ENCODE data around the gene CNKSR2. TPM values are rescaled to one million over a fixed set of nuclear protein-coding genes. Genes with fewer than 3 reads are reported as not detected.
A peak's percentile ranks its signal among the peaks of the same experiment; 100 is the strongest.
"Not testable (repeated sequence)": the region's sequence is repeated elsewhere in the genome, so short reads cannot be mapped to it uniquely, and the experiment has no call there.

The CNKSR2 gene
- total and polyA plus RNA-seq, 4 donors = 14.1 to 37.0 (median 15.1) TPM

DNA sequence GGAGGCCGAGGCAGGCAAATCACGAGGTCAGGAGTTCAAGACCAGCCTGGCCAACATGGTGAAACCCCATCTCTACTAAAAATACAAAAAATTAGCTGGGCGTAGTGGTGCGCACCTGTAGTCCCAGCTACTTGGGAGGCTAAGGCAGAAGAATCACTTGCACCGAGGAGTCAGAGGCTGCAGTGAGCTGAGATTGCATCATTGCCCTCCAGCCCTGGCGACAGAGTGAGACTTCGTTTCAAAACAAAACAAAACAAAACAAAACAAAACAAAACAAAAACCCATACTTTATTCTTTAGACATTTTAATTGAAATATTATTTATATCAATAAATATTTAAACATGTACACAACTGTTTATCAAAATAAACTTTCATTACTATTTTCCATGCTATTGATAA is 109.8 kb downstream of the CNKSR2 start:
- H3K27ac ChIP-seq (ENCODE audit: low read depth, low read length); DNase-seq (ENCODE audit: low read depth in 4 of 6, low spot score in 6 of 6); H3K4me3 ChIP-seq (ENCODE audit: low read depth, low read length); H3K4me1 ChIP-seq (ENCODE audit: control insufficient read depth, insufficient read depth, low read length); H3K27me3 ChIP-seq (ENCODE audit: control insufficient read depth, insufficient read depth, low read length); H3K36me3 ChIP-seq (ENCODE audit: control insufficient read depth, insufficient read depth, low read length); H3K9me3 ChIP-seq (ENCODE audit: control insufficient read depth, insufficient read depth, low read length): not testable (repeated sequence)
- 92% methylated on average over 3 of the region's 7 CpGs for WGBS (ENCODE audit: insufficient coverage)

DNA sequence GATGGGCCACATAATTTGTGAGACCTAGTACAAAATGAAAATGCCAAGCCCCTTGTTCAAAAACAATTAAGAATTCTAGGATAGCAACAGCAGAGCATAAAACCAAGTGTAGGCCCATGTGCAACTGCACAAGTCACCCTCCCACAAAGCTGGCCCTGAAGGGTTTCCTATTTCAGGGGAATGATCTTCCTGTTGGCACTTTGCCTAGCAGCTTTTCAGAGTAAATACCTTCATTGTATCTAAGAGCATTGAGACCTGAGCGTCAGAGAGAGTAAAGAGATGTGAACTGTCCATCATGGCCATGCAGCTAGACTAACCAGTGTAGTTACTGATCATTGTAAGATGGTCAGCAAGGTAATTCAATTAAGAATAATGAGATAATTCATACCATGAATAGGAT is 113.6 kb downstream of the CNKSR2 start:
- Histone ChIP-seq H3K4me1 (ENCODE audit: control insufficient read depth, insufficient read depth, low read length) (no peaks in the 10 kb centered on the region), H3K27ac (ENCODE audit: low read depth, low read length) (no peak overlapping the region), H3K36me3 (ENCODE audit: control insufficient read depth, insufficient read depth, low read length) (no peaks in the 10 kb centered on the region), H3K4me3 (ENCODE audit: low read depth, low read length) (no peak overlapping the region), H3K9me3 (ENCODE audit: control insufficient read depth, insufficient read depth, low read length) (no peaks in the 10 kb centered on the region), H3K27me3 (ENCODE audit: control insufficient read depth, insufficient read depth, low read length) (no peaks in the 10 kb centered on the region)
- DNase-seq (ENCODE audit: low read depth in 4 of 6, low spot score in 6 of 6) = peak in 2 of 6 donors; percentile 23 to 49
- no CpG with 5 or more reads among the region's 1 CpG for WGBS (ENCODE audit: insufficient coverage)

DNA sequence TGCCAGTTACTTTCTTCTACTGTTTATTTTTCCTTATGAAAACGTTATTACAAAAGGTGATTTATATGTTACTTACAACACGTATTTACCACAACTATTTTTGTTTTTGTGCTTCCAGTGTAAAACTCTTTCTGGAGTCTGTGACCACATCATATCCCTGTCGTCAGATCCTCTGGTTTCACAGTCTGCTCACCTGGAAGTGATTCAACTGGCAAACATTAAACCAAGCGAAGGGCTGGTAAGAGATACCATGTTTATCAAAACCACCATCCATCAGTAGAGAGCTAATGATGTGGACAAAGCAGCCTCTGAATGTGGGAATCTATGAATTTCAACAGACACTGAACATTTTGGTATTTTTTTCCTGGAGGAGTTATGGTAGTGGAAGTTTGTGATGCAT is 116.1 kb downstream of the CNKSR2 start:
- peak in 1 of 6 donors; percentile 27 for DNase-seq (ENCODE audit: low read depth in 4 of 6, low spot score in 6 of 6)
- no CpG with 5 or more reads among the region's 4 CpGs for WGBS (ENCODE audit: insufficient coverage)
- no peak overlapping the region for H3K4me3 ChIP-seq (ENCODE audit: low read depth, low read length)
- H3K27ac ChIP-seq (ENCODE audit: low read depth, low read length) = no peak overlapping the region
- H3K4me1 ChIP-seq (ENCODE audit: control insufficient read depth, insufficient read depth, low read length) = no peaks in the 10 kb centered on the region
- no peaks in the 10 kb centered on the region for H3K9me3 ChIP-seq (ENCODE audit: control insufficient read depth, insufficient read depth, low read length)
- no peaks in the 10 kb centered on the region for H3K36me3 ChIP-seq (ENCODE audit: control insufficient read depth, insufficient read depth, low read length)
- no peaks in the 10 kb centered on the region for H3K27me3 ChIP-seq (ENCODE audit: control insufficient read depth, insufficient read depth, low read length)

- Histone ChIP-seq H3K9me3 (ENCODE audit: control insufficient read depth, insufficient read depth, low read length) (no peaks in the 10 kb centered on the region), H3K27ac (ENCODE audit: low read depth, low read length) (no peak overlapping the region), H3K4me1 (ENCODE audit: control insufficient read depth, insufficient read depth, low read length) (no peaks in the 10 kb centered on the region), H3K27me3 (ENCODE audit: control insufficient read depth, insufficient read depth, low read length) (no peaks in the 10 kb centered on the region), H3K36me3 (ENCODE audit: control insufficient read depth, insufficient read depth, low read length) (no peaks in the 10 kb centered on the region), H3K4me3 (ENCODE audit: low read depth, low read length) (no peak overlapping the region)
- WGBS (ENCODE audit: insufficient coverage) = 38% methylated on average over 1 of the region's 1 CpG
- DNase-seq (ENCODE audit: low read depth in 4 of 6, low spot score in 6 of 6) = peak in 2 of 6 donors; percentile 6 to 73
Measured at GRCh38 chrX:21493226-21493830, 119.1 kb downstream of the CNKSR2 start.

GRCh38 chrX:21503593-21503992 is 129.4 kb downstream of the CNKSR2 start:
- Histone ChIP-seq H3K9me3 (ENCODE audit: control insufficient read depth, insufficient read depth, low read length) (no peaks in the 10 kb centered on the region), H3K27me3 (ENCODE audit: control insufficient read depth, insufficient read depth, low read length) (peaks cover under 1% of the 10 kb centered on the region), H3K4me1 (ENCODE audit: control insufficient read depth, insufficient read depth, low read length) (no peaks in the 10 kb centered on the region), H3K4me3 (ENCODE audit: low read depth, low read length) (no peak overlapping the region), H3K27ac (ENCODE audit: low read depth, low read length) (no peak overlapping the region), H3K36me3 (ENCODE audit: control insufficient read depth, insufficient read depth, low read length) (no peaks in the 10 kb centered on the region)
- no peak for DNase-seq (ENCODE audit: low read depth in 4 of 6, low spot score in 6 of 6)
- 60% methylated on average over 1 of the region's 3 CpGs for WGBS (ENCODE audit: insufficient coverage)

GRCh38 chrX:21509912-21510311 is 135.7 kb downstream of the CNKSR2 start:
- no peak for DNase-seq (ENCODE audit: low read depth in 4 of 6, low spot score in 6 of 6)
- Histone ChIP-seq H3K27me3 (ENCODE audit: control insufficient read depth, insufficient read depth, low read length) (peaks cover 3% of the 10 kb centered on the region), H3K4me1 (ENCODE audit: control insufficient read depth, insufficient read depth, low read length) (no peaks in the 10 kb centered on the region), H3K9me3 (ENCODE audit: control insufficient read depth, insufficient read depth, low read length) (no peaks in the 10 kb centered on the region), H3K27ac (ENCODE audit: low read depth, low read length) (no peak overlapping the region), H3K4me3 (ENCODE audit: low read depth, low read length) (no peak overlapping the region), H3K36me3 (ENCODE audit: control insufficient read depth, insufficient read depth, low read length) (no peaks in the 10 kb centered on the region)

- no CpG with 5 or more reads among the region's 1 CpG for WGBS (ENCODE audit: insufficient coverage)
- H3K9me3 ChIP-seq (ENCODE audit: control insufficient read depth, insufficient read depth, low read length) = no peaks in the 10 kb centered on the region
- no peaks in the 10 kb centered on the region for H3K27me3 ChIP-seq (ENCODE audit: control insufficient read depth, insufficient read depth, low read length)
- DNase-seq (ENCODE audit: low read depth in 4 of 6, low spot score in 6 of 6) = no peak
- H3K27ac ChIP-seq (ENCODE audit: low read depth, low read length) = no peak overlapping the region
- H3K4me1 ChIP-seq (ENCODE audit: control insufficient read depth, insufficient read depth, low read length) = no peaks in the 10 kb centered on the region
- no peak overlapping the region for H3K4me3 ChIP-seq (ENCODE audit: low read depth, low read length)
- H3K36me3 ChIP-seq (ENCODE audit: control insufficient read depth, insufficient read depth, low read length) = no peaks in the 10 kb centered on the region
Measured at GRCh38 chrX:21524008-21524407, 149.8 kb downstream of the CNKSR2 start.

GRCh38 chrX:21528076-21528475 is 153.9 kb downstream of the CNKSR2 start:
- no peaks in the 10 kb centered on the region for H3K36me3 ChIP-seq (ENCODE audit: control insufficient read depth, insufficient read depth, low read length)
- H3K4me3 ChIP-seq (ENCODE audit: low read depth, low read length) = no peak overlapping the region
- no peaks in the 10 kb centered on the region for H3K4me1 ChIP-seq (ENCODE audit: control insufficient read depth, insufficient read depth, low read length)
- no peak for DNase-seq (ENCODE audit: low read depth in 4 of 6, low spot score in 6 of 6)
- no peak overlapping the region for H3K27ac ChIP-seq (ENCODE audit: low read depth, low read length)
- no peaks in the 10 kb centered on the region for H3K27me3 ChIP-seq (ENCODE audit: control insufficient read depth, insufficient read depth, low read length)
- H3K9me3 ChIP-seq (ENCODE audit: control insufficient read depth, insufficient read depth, low read length) = no peaks in the 10 kb centered on the region

GRCh38 chrX:21529771-21530170 is 155.6 kb downstream of the CNKSR2 start:
- Histone ChIP-seq H3K27me3 (ENCODE audit: control insufficient read depth, insufficient read depth, low read length) (no peaks in the 10 kb centered on the region), H3K4me1 (ENCODE audit: control insufficient read depth, insufficient read depth, low read length) (no peaks in the 10 kb centered on the region), H3K36me3 (ENCODE audit: control insufficient read depth, insufficient read depth, low read length) (no peaks in the 10 kb centered on the region), H3K27ac (ENCODE audit: low read depth, low read length) (no peak overlapping the region), H3K4me3 (ENCODE audit: low read depth, low read length) (no peak overlapping the region), H3K9me3 (ENCODE audit: control insufficient read depth, insufficient read depth, low read length) (no peaks in the 10 kb centered on the region)
- peak in 1 of 6 donors; percentile 5 for DNase-seq (ENCODE audit: low read depth in 4 of 6, low spot score in 6 of 6)
- 33% methylated on average over 2 of the region's 2 CpGs for WGBS (ENCODE audit: insufficient coverage)

DNA sequence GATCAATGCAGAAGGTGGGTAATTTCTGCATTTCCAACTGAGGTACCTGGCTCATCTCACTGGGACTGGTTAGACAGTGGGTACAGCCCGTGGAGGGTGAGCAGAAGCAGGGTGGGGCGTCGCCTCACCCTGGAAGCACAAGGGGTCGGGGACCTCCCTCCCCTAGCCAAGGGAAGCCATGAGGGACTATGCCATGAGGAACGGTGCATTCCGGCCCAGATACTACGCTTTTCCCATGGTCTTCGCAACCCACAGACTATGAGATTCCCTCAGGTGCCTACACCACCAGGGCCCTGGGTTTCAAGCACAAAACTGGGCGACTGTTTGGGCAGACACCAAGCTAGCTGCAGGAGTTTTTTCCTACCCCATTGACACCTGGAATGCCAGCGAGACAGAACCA is 170.4 kb downstream of the CNKSR2 start:
- H3K4me3 ChIP-seq (ENCODE audit: low read depth, low read length); H3K9me3 ChIP-seq (ENCODE audit: control insufficient read depth, insufficient read depth, low read length); DNase-seq (ENCODE audit: low read depth in 4 of 6, low spot score in 6 of 6); H3K36me3 ChIP-seq (ENCODE audit: control insufficient read depth, insufficient read depth, low read length); H3K27ac ChIP-seq (ENCODE audit: low read depth, low read length); H3K4me1 ChIP-seq (ENCODE audit: control insufficient read depth, insufficient read depth, low read length); H3K27me3 ChIP-seq (ENCODE audit: control insufficient read depth, insufficient read depth, low read length): not testable (repeated sequence)
- WGBS (ENCODE audit: insufficient coverage) = 77% methylated on average over 10 of the region's 10 CpGs

All from spinal cord (tissue), 10 donors.